ENCODE results near the gene CDH15. TPM values are rescaled to one million over a fixed set of nuclear protein-coding genes. Genes with fewer than 3 reads are reported as not detected.

CDH15 gene
- total RNA-seq, 1 donor from 2014 or later = 0.35 TPM

DNA sequence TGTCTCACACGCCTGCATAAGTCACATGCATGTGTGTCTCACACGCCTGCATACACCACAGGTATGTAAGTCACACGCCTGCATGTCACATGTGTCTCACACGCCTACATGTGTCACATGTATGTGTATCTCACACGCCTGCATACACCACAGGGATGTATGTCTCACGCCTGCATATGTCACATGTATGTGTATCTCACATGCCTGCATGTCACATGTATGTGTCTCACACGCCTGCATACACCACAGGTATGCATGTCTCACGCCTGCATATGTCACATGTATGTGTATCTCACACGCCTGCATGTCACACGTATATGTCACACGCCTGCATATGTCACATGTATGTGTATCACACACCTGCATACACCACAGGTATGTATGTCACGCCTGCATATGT is 13.8 kb upstream of the CDH15 start:
- no peaks in the 10 kb centered on the region for H3K9me3 Mint-ChIP-seq (ENCODE audit: unreplicated experiment)
- peaks cover under 1% of the 10 kb centered on the region for H3K36me3 Mint-ChIP-seq (ENCODE audit: unreplicated experiment)
- DNase-seq (ENCODE audit: extremely low spot score, unreplicated experiment) = no peak
- peaks cover 16% of the 10 kb centered on the region for H3K4me1 Mint-ChIP-seq (ENCODE audit: unreplicated experiment)
- no peak overlapping the region for H3K4me3 Mint-ChIP-seq (ENCODE audit: unreplicated experiment)
- TF ChIP-seq, protein P1, sequence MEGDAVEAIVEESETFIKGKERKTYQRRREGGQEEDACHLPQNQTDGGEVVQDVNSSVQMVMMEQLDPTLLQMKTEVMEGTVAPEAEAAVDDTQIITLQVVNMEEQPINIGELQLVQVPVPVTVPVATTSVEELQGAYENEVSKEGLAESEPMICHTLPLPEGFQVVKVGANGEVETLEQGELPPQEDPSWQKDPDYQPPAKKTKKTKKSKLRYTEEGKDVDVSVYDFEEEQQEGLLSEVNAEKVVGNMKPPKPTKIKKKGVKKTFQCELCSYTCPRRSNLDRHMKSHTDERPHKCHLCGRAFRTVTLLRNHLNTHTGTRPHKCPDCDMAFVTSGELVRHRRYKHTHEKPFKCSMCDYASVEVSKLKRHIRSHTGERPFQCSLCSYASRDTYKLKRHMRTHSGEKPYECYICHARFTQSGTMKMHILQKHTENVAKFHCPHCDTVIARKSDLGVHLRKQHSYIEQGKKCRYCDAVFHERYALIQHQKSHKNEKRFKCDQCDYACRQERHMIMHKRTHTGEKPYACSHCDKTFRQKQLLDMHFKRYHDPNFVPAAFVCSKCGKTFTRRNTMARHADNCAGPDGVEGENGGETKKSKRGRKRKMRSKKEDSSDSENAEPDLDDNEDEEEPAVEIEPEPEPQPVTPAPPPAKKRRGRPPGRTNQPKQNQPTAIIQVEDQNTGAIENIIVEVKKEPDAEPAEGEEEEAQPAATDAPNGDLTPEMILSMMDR (IDR thresholded peaks at IDR 0.05) = no peak
- H3K27ac Mint-ChIP-seq (ENCODE audit: unreplicated experiment) = no peak overlapping the region
- no peaks in the 10 kb centered on the region for H3K27me3 Mint-ChIP-seq (ENCODE audit: unreplicated experiment)

DNA sequence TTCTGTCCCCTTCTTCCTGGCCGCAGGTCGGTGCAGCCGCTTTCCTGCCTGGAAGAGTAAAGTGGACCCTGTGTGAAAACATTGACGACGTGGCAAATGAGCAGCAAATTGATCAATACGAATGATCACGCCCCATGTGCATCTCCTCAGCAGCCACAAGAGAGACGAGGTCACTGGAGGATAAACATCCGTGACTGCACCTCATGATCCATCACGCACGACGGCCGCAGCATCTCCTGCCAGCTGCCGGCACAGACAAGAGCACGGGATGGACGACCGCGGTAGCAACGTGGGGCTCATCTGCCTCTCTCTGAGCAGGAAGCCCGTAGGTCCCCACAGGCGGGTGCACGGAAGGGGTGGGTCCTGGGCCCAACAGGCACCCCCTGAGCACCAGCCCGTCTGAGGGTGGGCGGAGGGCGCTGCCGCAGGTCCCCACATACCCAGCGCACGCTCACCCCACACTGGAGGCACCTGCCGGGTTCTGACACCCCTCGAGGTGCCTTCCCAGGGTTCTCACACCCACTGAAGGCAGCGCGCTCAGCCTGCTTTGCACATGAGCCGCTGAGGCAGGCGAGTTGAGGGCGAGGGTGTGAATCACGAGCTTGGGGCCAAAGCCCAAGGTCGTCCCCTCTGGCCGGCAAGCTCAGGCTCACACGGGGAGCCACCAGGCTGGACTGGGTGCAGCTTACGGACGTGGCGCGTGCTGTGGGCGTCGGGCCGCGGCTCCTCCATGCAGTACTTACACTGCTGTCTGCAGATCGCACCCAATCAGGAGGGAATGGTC is 12.3 kb upstream of the CDH15 start:
- no peaks in the 10 kb centered on the region for H3K9me3 Mint-ChIP-seq (ENCODE audit: unreplicated experiment)
- DNase-seq (ENCODE audit: extremely low spot score, unreplicated experiment) = no peak
- H3K27ac Mint-ChIP-seq (ENCODE audit: unreplicated experiment) = no peak overlapping the region
- H3K36me3 Mint-ChIP-seq (ENCODE audit: unreplicated experiment) = no peaks in the 10 kb centered on the region
- no peak overlapping the region for H3K4me3 Mint-ChIP-seq (ENCODE audit: unreplicated experiment)
- TF ChIP-seq, protein P1 (IDR thresholded peaks at IDR 0.05) = no peak
- H3K4me1 Mint-ChIP-seq (ENCODE audit: unreplicated experiment) = peaks cover 16% of the 10 kb centered on the region
- H3K27me3 Mint-ChIP-seq (ENCODE audit: unreplicated experiment) = no peaks in the 10 kb centered on the region

GRCh38 chr16:89159850-89160354 is 11.6 kb upstream of the CDH15 start:
- no peak for DNase-seq (ENCODE audit: extremely low spot score, unreplicated experiment)
- Mint-ChIP-seq H3K4me1 (ENCODE audit: unreplicated experiment) (peaks cover 11% of the 10 kb centered on the region), H3K9me3 (ENCODE audit: unreplicated experiment) (no peaks in the 10 kb centered on the region), H3K36me3 (ENCODE audit: unreplicated experiment) (no peaks in the 10 kb centered on the region), H3K4me3 (ENCODE audit: unreplicated experiment) (no peak overlapping the region), H3K27ac (ENCODE audit: unreplicated experiment) (no peak overlapping the region), H3K27me3 (ENCODE audit: unreplicated experiment) (peaks cover 3% of the 10 kb centered on the region)
- TF ChIP-seq, protein P1 (IDR thresholded peaks at IDR 0.05) = no peak

GRCh38 chr16:89160977-89161701 is 10.4 kb upstream of the CDH15 start:
- DNase-seq (ENCODE audit: extremely low spot score, unreplicated experiment) = no peak
- TF ChIP-seq, protein P1 (IDR thresholded peaks at IDR 0.05) = no peak
- Mint-ChIP-seq H3K9me3 (ENCODE audit: unreplicated experiment) (no peaks in the 10 kb centered on the region), H3K36me3 (ENCODE audit: unreplicated experiment) (no peaks in the 10 kb centered on the region), H3K27me3 (ENCODE audit: unreplicated experiment) (peaks cover 3% of the 10 kb centered on the region), H3K4me1 (ENCODE audit: unreplicated experiment) (no peaks in the 10 kb centered on the region), H3K27ac (ENCODE audit: unreplicated experiment) (no peak overlapping the region), H3K4me3 (ENCODE audit: unreplicated experiment) (no peak overlapping the region)

Measured in osteocyte (in vitro differentiated cells).